Measurements from ENCODE around the gene MPP1. TPM values are rescaled to one million over a fixed set of nuclear protein-coding genes. Genes with fewer than 3 reads are reported as not detected.

Gene MPP1
- total RNA-seq, 4 donors from 2014 or later, result 31.0 to 40.5 (median 36.6) TPM

DNA sequence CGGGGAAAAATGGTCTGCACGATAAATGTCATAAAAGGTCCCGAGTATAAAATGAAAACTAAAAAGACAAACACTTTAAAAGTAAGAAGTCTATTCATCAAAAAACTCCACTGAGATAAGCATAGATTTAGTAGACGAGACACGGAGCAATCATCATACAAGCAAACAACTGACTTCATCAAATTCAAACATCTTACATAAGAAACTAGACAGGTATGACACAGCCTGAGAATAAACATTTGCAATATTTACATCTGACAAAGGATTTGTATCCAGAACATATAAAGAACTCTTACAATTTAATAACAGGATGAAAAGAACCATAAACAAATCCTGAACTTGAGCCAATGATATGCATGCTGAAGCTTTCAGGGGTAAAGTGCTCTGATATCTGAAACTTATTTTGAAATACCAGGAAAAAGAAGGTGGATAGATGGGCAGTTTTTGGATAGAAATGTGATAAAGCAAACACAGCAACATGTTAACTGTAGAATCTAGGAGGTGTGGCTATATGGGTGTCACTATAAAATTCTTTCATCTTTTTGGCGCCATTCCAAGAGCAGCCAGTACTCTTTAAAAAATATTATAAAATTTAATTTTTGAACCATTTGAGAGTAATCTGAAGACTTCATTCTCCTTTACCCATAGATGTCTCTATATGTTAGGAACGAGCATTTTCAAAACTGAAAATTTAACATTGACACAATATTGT is 12.0 kb downstream of the MPP1 start:
- TF ChIP-seq EP300 (IDR thresholded peaks at IDR 0.05) (no peak), POLR2A (IDR thresholded peaks at IDR 0.05) (no peak), POLR2AphosphoS5 (IDR thresholded peaks at IDR 0.05) (no peak)
- TF ChIP-seq, protein P1, sequence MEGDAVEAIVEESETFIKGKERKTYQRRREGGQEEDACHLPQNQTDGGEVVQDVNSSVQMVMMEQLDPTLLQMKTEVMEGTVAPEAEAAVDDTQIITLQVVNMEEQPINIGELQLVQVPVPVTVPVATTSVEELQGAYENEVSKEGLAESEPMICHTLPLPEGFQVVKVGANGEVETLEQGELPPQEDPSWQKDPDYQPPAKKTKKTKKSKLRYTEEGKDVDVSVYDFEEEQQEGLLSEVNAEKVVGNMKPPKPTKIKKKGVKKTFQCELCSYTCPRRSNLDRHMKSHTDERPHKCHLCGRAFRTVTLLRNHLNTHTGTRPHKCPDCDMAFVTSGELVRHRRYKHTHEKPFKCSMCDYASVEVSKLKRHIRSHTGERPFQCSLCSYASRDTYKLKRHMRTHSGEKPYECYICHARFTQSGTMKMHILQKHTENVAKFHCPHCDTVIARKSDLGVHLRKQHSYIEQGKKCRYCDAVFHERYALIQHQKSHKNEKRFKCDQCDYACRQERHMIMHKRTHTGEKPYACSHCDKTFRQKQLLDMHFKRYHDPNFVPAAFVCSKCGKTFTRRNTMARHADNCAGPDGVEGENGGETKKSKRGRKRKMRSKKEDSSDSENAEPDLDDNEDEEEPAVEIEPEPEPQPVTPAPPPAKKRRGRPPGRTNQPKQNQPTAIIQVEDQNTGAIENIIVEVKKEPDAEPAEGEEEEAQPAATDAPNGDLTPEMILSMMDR (IDR thresholded peaks at IDR 0.05), result no peak
- no peaks in the 10 kb centered on the region for H3K4me1 ChIP-seq
- 79 to 82% methylated on average over 5 to 6 of the region's 7 CpGs for WGBS, 2 donors (ENCODE audit: low coverage in 1 of 2)

DNA sequence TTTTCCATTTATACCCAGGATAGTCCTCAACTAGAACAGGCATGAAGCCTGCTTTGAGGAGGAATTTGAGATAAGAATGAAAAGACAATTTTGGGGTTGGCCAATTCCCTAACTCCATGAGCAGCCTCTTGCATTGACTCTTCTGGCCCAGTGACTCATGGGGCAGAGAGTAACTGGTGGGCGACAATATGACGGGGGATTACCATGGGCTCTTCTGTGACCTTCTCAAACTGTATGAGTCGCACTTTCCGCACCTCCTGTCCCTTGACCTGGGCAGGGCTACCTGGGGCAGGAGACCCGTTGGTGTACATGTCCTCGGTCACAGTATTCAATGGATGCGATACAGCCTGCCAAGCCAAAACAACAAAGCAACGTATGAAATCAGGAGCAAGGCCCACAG is 13.3 kb downstream of the MPP1 start:
- peaks cover 0 to 4% of the 10 kb centered on the region in 2 donors for H3K36me3 ChIP-seq
- H3K4me1 ChIP-seq, result no peaks in the 10 kb centered on the region
- H3K27ac ChIP-seq, result no peak overlapping the region
- no peaks in the 10 kb centered on the region for H3K27me3 ChIP-seq
- TF ChIP-seq POLR2AphosphoS5 (IDR thresholded peaks at IDR 0.05) (no peak), EP300 (IDR thresholded peaks at IDR 0.05) (no peak)
- TF ChIP-seq, protein P1 (IDR thresholded peaks at IDR 0.05), result no peak
- no peak for ATAC-seq
- no peak overlapping the region for H3K4me3 ChIP-seq
- 72 to 87% methylated on average over 2 to 3 of the region's 8 CpGs for whole genome bisulfite sequencing, 2 donors (ENCODE audit: low coverage in 1 of 2)
- H3K9me3 ChIP-seq, result no peaks in the 10 kb centered on the region

More for the DNA sequence above, 12.0 kb downstream of the MPP1 start:
- Histone ChIP-seq H3K36me3 (no peaks in the 10 kb centered on the region), H3K9me3 (no peaks in the 10 kb centered on the region), H3K4me3 (no peak overlapping the region), H3K27ac (no peak overlapping the region), H3K27me3 (no peaks in the 10 kb centered on the region)
- no peak for ATAC-seq

- 100% methylated on average over 1 to 2 of the region's 4 CpGs for WGBS, 2 donors (ENCODE audit: low coverage in 1 of 2)
- Histone ChIP-seq H3K4me1 (no peaks in the 10 kb centered on the region), H3K27me3 (no peaks in the 10 kb centered on the region), H3K4me3 (no peak overlapping the region), H3K9me3 (no peaks in the 10 kb centered on the region), H3K36me3 (peaks cover 0 to 4% of the 10 kb centered on the region in 2 donors), H3K27ac (no peak overlapping the region)
- no peak for TF ChIP-seq POLR2A (IDR thresholded peaks at IDR 0.05)
- no peak for TF ChIP-seq EP300 (IDR thresholded peaks at IDR 0.05)
- ATAC-seq, result no peak
These were observed 13.8 kb downstream of the MPP1 start for GRCh38 chrX:154791467-154791866.

GRCh38 chrX:154785716-154786115 is 19.6 kb downstream of the MPP1 start:
- H3K36me3 ChIP-seq, result peaks cover 0 to 30% of the 10 kb centered on the region in 2 donors
- no peak for TF ChIP-seq POLR2A (IDR thresholded peaks at IDR 0.05)
- TF ChIP-seq POLR2AphosphoS5 (IDR thresholded peaks at IDR 0.05), result no peak
- TF ChIP-seq, protein P1 (IDR thresholded peaks at IDR 0.05), result no peak
- TF ChIP-seq EP300 (IDR thresholded peaks at IDR 0.05), result no peak
- H3K4me1 ChIP-seq, result no peaks in the 10 kb centered on the region
- H3K27me3 ChIP-seq, result no peaks in the 10 kb centered on the region
- no peak overlapping the region for H3K4me3 ChIP-seq
- 80 to 83% methylated on average over 1 to 4 of the region's 6 CpGs for WGBS, 2 donors (ENCODE audit: low coverage in 1 of 2)
- H3K27ac ChIP-seq, result no peak overlapping the region
- no peaks in the 10 kb centered on the region for H3K9me3 ChIP-seq
- no peak for ATAC-seq

DNA sequence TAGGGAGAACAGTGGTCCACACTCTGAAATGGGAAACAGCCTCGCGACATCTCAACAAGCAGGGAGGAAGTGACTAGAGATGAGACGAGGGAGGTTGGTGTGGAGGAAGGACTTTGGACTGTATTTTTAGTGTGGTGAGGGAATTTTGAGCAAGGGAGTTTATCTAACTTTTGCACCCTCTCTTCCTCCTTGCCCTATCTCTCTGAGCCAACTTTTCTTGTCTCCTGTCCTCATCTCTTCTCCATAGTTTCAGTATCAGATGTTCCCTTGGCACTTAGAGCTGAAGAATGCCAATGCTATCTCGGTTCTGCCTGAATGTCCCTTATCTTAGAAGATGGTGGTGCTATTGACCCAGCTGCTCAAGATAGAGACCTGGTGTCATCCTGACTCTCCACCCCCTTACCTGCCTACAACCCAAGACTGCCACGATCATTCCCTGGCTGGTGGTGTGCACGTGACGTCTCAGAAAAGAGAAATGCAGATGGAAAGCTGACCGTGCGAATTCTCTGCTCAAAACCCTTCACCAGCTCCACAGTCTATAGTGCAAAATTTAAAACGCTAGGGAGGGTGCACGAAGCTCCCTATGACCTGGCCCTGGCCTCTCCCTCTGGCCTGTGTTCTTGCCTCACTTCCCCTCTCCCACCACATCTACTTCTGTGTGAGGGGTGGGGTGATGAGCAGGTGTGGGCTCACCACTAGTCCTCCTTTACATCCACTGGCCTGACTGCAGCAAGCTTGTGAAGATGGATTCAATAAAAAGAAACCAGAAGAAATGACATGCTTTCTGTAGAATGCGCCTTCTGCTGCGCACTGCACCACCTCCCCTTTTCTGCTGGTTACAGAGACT is 20.9 kb downstream of the MPP1 start:
- no peaks in the 10 kb centered on the region for H3K9me3 ChIP-seq
- H3K4me1 ChIP-seq, result no peaks in the 10 kb centered on the region
- no peaks in the 10 kb centered on the region for H3K27me3 ChIP-seq
- WGBS, 2 donors (ENCODE audit: low coverage in 1 of 2), result 73 to 84% methylated on average over 6 to 8 of the region's 13 CpGs
- TF ChIP-seq POLR2A (IDR thresholded peaks at IDR 0.05) (no peak), POLR2AphosphoS5 (IDR thresholded peaks at IDR 0.05) (no peak), EP300 (IDR thresholded peaks at IDR 0.05) (no peak)
- TF ChIP-seq, protein P1 (IDR thresholded peaks at IDR 0.05), result no peak
- H3K27ac ChIP-seq, result no peak overlapping the region
- peaks cover 0 to 33% of the 10 kb centered on the region in 2 donors for H3K36me3 ChIP-seq
- no peak for ATAC-seq
- H3K4me3 ChIP-seq, result no peak overlapping the region

Data from gastroesophageal sphincter (tissue), 4 donors.